ENCODE data around the gene GMNN.
A peak's percentile ranks its signal among the peaks of the same experiment; 100 is the strongest.
"Not testable (repeated sequence)": the region's sequence is repeated elsewhere in the genome, so short reads cannot be mapped to it uniquely, and the experiment has no call there.

GMNN gene

DNA sequence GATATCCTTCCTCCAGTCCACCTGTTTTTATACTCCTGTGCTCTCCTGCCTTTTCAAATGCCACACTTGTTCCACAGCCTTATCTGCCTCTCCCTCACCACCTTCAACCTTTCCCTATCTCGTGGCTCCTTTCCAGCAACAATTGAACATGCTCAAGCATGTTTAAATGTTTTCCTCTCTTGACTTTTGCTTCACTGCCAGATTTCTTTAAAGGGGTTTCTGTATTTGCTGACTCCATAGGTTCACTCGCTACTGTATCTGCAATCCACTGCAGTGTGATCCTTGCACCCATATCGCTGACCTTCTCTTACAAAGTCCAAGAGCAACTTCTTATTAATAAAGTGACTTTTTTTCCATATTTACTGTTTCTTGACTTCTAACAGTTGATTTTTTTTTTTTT is 11.2 kb upstream of the GMNN start:
- DNase-seq, result peak; percentile 24

DNA sequence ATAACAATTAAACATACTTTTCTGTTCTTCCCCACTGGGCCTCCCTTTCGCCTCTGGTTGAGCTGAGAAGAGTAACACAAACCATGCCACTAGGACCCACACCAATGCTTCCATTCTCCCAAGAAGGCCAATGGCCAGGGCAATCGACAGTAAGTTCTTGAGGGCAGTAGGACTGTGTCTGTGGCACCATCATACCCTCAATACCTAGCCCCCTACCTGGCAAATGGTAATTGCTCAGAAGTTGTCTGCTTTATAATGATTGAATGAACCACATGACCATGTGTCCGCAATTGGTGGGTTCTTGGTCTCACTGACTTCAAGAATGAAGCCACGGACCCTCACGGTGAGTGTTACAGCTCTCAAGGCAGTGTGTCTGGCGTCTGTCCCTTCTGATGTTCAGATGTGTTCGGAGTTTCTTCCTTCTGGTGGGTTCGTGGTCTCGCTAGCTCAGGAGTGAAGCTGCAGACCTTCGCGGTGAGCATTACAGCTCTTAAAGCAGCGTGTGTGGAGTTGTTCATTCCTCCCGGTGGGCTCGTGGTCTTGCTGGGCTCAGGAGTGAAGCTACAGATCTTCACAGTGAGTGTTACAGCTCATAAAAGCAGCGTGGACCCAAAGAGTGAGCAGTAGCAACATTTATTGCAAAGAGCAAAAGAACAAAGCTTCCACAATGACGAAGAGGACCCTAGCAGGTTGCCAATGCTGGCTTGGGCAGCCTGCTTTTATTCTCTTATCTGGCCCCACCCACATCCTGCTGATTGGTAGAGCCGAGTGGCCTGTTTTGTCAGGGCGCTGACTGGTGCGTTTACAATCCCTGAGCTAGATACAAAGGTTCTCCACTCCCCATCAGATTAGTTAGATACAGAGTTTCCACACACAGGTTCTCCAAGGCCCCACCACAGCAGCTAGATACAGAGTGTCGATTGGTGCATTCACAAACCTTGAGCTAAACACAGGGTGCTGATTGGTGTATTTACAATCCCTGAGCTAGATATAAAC is 9.6 kb upstream of the GMNN start:
- not testable (repeated sequence) for DNase-seq

DNA sequence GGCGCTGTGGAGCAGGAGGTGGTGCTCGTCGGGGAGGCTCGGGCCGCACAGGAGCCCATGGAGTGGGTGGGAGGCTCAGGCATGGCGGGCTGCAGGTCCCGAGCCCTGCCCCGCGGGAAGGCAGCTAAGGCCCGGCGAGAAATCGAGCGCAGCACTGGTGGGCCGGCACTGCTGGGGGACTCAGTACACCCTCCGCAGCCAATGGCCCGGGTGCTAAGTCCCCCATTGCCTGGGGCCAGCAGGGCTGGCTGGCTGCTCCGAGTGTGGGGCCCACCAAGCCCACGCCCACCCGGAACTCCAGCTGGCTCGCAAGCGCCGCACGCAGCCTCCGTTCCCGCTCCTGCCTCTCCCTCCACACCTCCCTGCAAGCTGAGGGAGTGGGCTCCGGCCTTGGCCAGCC is 8.8 kb upstream of the GMNN start:
- not testable (repeated sequence) for DNase-seq

DNA sequence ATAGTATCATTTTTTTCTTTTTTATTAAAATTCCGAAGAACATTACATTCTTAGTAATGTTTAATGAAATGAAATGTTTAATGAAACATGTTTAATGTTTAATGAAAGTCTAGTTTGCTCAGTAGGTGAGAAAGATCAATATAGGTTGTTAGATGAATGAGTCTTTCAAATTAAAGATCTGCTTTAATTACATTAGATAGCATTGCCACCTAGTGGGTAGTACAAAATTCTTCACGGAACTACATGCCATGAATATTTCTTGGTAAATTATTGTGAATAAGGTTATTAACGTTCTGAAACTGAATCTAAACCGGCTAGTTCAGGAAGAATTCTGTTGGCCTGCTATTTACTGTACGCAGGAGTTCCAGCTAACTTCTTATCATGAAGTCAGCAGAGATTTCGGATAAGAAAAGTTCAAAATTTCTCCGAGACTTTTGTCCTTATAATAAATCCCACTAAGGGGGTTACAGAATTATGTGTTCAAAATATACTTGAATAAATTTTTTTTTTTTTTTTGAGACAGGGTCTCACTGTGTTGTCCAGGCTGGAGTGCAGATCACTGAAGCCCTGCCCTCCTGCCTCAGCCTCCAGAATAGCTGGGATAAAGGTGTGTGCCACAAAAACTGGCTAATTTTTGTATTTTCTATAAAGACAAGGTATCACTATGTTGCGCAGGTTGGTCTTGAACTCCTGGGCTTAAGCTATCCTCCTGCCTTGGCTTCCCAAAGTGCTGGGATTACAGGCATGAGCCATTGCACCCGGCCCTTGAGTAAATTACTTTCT is 7.9 kb upstream of the GMNN start:
- DNase-seq, result no peak

- no peak for DNase-seq
These were observed 6.4 kb upstream of the GMNN start for GRCh38 chr6:24768361-24768760.

- no peak for DNase-seq
These were observed 852 bp downstream of the GMNN start for GRCh38 chr6:24775520-24776058.

DNA sequence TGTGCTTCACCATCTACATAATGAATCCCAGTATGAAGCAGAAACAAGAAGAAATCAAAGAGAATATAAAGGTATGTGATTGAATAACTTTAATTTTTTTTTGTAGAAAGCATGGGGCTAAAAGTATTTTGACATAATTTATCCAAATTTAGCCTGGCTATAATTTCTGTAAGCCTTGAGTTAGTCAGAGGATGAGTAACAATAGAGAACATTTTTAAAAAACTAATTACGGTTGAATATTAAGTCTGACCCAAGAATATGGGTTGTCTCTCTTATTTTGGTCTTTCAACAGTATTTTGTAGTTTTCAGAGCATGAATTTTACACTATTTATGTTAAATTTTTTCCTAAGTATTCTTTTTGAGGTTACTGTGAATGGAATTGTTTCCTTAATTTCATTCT is 2.5 kb downstream of the GMNN start:
- DNase-seq, result no peak

GRCh38 chr6:24778121-24778520 is 3.4 kb downstream of the GMNN start:
- no peak for DNase-seq

DNA sequence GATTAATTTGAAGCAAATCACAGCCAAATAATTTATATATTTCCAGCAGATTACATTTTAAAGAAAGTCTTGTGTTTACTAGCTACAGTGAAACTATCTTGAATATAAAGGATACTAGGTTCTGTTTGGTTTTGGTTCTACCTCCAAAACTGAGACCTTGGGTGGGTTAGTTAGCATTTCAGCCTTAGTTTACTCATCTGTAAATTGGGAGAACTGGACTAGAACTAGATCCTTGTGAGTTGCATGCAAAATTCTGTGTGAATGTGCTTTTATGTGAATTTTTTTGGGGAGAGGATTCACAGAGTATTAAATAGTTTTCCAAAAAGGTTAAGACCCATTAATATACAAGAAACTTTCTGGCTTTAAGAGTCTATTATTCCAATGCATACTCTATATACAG is 4.1 kb downstream of the GMNN start:
- DNase-seq, result no peak

- DNase-seq, result no peak
These were observed 4.8 kb downstream of the GMNN start for GRCh38 chr6:24779416-24780016.

DNA sequence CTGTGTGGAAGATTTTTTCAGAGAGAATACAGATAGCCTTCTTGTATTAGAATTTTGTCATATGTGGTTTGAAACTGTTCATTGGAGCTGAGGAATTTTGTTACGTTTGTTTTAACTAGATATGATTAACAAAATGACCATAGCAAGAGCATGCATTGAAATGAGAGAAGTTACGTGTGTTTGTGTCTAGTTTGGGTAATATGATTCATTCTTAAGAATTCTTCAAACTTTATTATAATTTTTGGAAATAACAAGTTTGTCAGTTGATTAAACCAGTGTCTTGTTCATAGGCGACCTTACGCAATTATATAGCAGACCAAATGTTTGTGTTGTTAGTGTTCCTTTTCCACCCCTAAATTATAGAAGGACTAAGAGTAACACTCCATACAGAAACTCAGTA is 5.5 kb downstream of the GMNN start:
- DNase-seq, result no peak

- no peak for DNase-seq
These were observed 13.4 kb downstream of the GMNN start for GRCh38 chr6:24788031-24788665.

DNA sequence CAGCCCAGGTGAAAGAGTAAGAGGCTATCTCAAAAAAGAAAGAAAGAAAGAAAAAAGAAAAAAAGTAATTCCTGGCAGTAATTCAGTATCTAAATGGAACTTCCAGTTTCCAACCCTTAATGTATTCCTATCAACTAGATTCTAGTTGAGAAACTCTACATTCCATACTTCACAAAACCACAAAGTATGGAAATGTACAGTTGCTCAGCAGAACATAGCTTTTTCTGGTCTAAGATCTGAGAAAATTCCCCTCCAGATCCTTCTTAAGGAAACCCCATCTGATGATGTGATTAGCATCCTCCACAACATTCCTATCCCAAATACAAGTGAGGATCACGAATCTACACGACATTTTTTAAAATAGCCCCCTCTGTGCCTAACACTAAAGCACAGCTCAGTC is 20.4 kb downstream of the GMNN start:
- no peak for DNase-seq

- DNase-seq, result no peak
These were observed 22.0 kb downstream of the GMNN start for GRCh38 chr6:24796616-24797290.

DNA sequence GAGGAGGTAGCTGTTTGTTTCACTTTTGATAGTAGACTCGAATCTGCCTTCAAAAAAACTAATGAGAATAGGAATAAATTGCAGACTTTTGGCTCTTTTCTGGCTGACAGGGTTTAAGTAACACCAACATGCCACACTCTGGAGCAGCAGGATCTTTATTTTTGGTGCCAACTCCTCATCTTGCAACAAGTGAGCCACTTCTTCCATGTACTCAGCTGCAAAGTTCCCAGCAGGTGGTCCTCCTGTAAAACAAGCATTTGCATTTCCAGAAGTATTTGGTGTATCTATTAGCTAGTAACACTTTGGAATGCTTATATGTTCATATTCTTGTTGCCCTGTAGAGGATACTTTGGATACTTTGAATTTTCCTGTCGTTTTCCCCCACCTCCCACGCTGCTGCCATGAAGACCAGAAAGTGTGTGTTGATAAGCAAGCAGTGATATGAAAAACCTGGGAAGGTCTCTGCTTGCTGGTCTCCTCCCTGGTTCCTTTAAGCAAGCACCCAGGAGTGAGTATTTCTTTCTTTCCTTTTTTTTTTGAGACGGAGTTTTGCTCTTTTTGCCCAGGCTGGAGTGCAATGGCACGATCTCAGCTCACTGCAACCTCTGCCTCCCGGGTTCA is 23.0 kb downstream of the GMNN start:
- DNase-seq, result no peak

DNA sequence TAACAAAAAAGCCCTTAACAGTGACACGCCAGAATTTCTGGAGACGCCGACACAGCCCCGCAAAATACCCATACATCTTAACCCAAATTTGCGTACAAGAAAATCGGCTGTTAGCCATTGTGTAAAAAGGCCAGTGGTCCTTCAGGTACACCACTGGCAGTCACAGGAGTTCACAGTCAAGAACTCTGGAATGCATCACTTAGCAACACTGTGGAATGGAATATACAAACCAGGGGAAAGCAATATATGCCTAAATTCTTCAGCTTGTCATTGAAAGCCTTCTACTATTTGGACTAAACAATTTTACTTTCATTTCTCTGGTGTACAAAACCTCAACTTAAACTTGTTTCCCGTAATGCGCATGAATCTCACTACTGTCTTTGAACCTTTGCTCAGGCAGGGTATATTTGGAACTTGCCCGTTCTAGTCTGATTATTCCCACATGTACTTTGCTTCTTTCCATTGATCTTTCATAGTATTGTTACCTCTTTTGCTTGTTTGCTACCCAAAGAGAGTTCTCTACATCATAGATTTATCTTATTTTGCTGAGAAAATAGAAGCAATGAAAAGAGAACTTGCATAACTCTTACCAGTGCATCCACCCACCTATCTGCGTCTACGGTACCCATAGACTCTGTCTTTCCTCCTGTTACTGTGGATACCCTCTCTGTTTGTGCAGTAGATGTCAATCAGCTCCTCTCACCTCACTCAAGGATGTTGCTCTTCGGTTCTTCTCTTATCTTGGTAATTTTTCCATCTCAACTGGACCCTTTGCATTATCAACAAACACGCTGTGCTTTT is 24.2 kb downstream of the GMNN start, which contains the start of gene ARMH2:
TSS of gene ARMH2 (minus strand) at position 178 of the 801 bp plus-strand sequence. CDS start at position 118, 60 bp downstream.
- DNase-seq, result no peak

DNA sequence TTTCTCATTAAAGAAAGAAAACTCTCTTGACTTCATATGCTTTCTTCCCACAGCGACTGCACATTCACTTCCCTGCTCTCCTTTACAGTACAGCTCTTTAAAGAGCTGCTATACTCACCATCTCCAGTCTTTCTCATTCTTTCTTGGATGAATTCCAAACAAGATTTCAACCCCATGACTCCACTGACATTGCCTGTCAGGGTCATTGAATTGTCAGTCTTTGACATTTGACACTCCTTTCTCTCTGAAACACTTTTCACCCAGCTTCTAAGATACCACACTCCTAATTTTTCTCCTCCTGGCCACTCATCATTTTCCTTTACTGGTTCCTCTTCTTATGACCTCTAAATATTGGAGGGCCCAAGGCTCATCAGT is 24.8 kb downstream of the GMNN start:
- no peak for DNase-seq

DNA sequence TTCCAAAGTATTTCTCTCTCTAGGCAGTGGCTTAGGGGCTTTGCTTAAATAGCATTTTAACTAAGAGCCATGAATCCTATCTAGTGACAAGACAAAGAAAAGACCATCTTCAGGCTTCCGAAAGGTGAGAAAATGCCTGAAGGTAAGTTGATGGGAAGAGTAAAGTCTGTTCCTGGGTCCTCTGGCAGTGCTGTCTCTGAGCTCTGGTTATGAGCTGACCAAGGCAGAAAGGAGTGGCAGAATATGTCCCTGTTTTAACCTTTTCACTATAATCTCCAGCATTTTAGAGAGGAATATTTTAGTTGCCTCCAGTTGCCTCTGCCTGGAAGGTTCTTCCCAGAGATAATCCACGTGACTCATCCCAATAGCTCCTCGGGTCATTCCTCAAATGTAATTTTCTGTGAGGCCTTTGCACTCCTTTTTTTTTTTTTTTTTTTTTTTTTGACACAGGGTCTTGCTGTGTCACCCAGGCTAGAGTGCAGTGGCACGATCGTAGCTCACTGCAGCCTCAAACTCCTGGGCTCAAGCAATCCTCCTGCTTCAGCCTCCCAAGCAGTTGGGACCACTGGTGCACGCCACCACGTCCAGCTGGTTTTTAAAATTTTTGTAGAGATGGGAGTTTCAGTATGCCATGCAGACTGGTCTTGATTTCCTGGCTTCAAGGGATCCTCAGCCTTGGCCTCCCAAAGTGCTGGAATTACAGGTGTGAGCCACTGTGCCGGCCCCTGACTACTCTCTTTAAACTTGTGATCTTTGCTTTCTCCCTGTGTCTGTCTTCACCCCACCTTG is 27.7 kb downstream of the GMNN start:
- DNase-seq, result no peak

DNA sequence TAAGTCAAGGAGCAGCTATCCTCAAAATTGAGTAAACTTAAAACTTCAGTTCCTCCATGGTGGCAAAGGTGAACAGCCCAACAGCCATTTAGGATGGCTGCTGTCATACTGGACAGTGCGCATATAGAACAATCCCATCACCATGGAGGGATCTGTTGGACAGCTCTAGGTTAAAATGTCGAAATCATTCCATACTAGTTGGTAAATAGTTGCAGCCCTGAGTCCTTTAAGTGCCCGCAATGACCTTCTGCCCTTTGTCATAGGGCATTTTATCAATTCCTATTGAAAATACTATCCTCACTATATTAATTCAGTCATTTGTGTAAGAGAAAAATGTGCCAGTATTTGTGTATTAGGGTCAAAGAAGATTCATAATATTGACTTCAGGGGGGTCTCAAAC is 32.8 kb downstream of the GMNN start:
- no peak for DNase-seq

- DNase-seq, result no peak
These were observed 35.0 kb downstream of the GMNN start for GRCh38 chr6:24809728-24810127.

Data from NCI-H2171 (cell line).